Ascending aorta (tissue), 2 donors: ENCODE measurements around the gene SETD7. TPM values are rescaled to one million over a fixed set of nuclear protein-coding genes. Genes with fewer than 3 reads are reported as not detected.

Source experiments
- DNase-seq, 2 donors: peaks; one replicate each; pipeline ENCODE4 v3.0.0-alpha.2; 2019; ENCODE audit warnings: low spot score in 2 of 2
- H3K27ac ChIP-seq, 2 donors: fragments of 200-600 bp; sonication (generic); one replicate each; pipeline ENCODE4 v1.5.1; 2016 to 2017; ENCODE audit warnings: mild to moderate bottlenecking in 1 of 2
- H3K27me3 ChIP-seq: fragments of 200-600 bp; sonication (generic); one replicate; pipeline ENCODE4 v1.5.1; 2017
- H3K36me3 ChIP-seq, 2 donors: fragments of 200-600 bp; sonication (generic); one replicate each; pipeline ENCODE4 v1.5.1; 2016
- H3K4me1 ChIP-seq, 2 donors: fragments of 200-600 bp; sonication (generic); one replicate each; pipeline ENCODE4 v1.5.1; 2016 to 2017; ENCODE audit warnings: mild to moderate bottlenecking in 1 of 2
- H3K4me3 ChIP-seq, 2 donors: fragments of 200-600 bp; sonication (generic); one replicate each; pipeline ENCODE4 v1.5.1; 2016 to 2017; ENCODE audit warnings: mild to moderate bottlenecking in 1 of 2
- H3K9me3 ChIP-seq, 2 donors: fragments of 200-600 bp; sonication (generic); one replicate each; pipeline ENCODE4 v1.5.1; 2016
- CTCF ChIP-seq, 3 experiments: fragments of 200-600 bp in 2 of 3; fragments of 450-650 bp in 1 of 3; sonication (generic) in 2 of 3; IDR thresholded peaks; one replicate each; pipeline ENCODE4 v1.5.1; 2016 to 2019; ENCODE audit warnings: antibody characterized with exemption in 3 of 3, mild to moderate bottlenecking in 1 of 3, moderate library complexity in 1 of 3
- intact Hi-C: fragments of 100-400 bp; cut with DNase I; formaldehyde crosslinking; loops from one replicate; pipeline ENCODE4 v1.15.1; 2023
- total RNA-seq: library from RNA; depleted of rRNA; stranded (reverse); fragments of >200 nt; gene quantifications from one replicate; pipeline ENCODE4 v1.1.0, GENCODE V29; 2016

The SETD7 gene
- total RNA-seq, 1 donor from 2014 or later, result 33.2 TPM

GRCh38 chr4:139562839-139563238, 6.8 kb upstream of the SETD7 start:
- Histone ChIP-seq H3K27me3 (no peaks in the 10 kb centered on the region), H3K4me1 (no peaks in the 10 kb centered on the region), H3K4me3 (no peak overlapping the region), H3K27ac (no peak overlapping the region), H3K9me3 (no peaks in the 10 kb centered on the region), H3K36me3 (no peaks in the 10 kb centered on the region)
- intact Hi-C loops, result no loop called here
- no peak for TF ChIP-seq CTCF (IDR thresholded peaks at IDR 0.05)
- no peak for DNase-seq

- no peaks in the 10 kb centered on the region for H3K27me3 ChIP-seq
- H3K27ac ChIP-seq, result no peak overlapping the region
- no peak for TF ChIP-seq CTCF (IDR thresholded peaks at IDR 0.05)
- intact Hi-C loops, result no loop called here
- no peak for DNase-seq
- no peaks in the 10 kb centered on the region for H3K36me3 ChIP-seq
- H3K4me3 ChIP-seq, result no peak overlapping the region
- no peaks in the 10 kb centered on the region for H3K4me1 ChIP-seq
- no peaks in the 10 kb centered on the region for H3K9me3 ChIP-seq
Observed at GRCh38 chr4:139562067-139562684, 6.2 kb upstream of the SETD7 start.

- Histone ChIP-seq H3K36me3 (no peaks in the 10 kb centered on the region), H3K27me3 (no peaks in the 10 kb centered on the region), H3K9me3 (no peaks in the 10 kb centered on the region), H3K27ac (no peak overlapping the region), H3K4me1 (no peaks in the 10 kb centered on the region), H3K4me3 (no peak overlapping the region)
- intact Hi-C loops, result no loop called here
- no peak for TF ChIP-seq CTCF (IDR thresholded peaks at IDR 0.05)
- DNase-seq, result no peak
Observed at GRCh38 chr4:139560406-139561104, 4.5 kb upstream of the SETD7 start.

- TF ChIP-seq CTCF (IDR thresholded peaks at IDR 0.05), result no peak
- DNase-seq, result no peak
- H3K27me3 ChIP-seq, result no peaks in the 10 kb centered on the region
- H3K9me3 ChIP-seq, result no peaks in the 10 kb centered on the region
- H3K4me1 ChIP-seq, result no peaks in the 10 kb centered on the region
- H3K4me3 ChIP-seq, result no peak overlapping the region
- intact Hi-C loops, result loop anchor here (5.0 to 10.0 kb wide), 4 partner anchors 42 to 815 kb away; partner anchors contain the start of genes ELF2 and SCOC
- no peaks in the 10 kb centered on the region for H3K36me3 ChIP-seq
- no peak overlapping the region for H3K27ac ChIP-seq
Observed at GRCh38 chr4:139559687-139560086, 3.7 kb upstream of the SETD7 start.

- H3K4me1 ChIP-seq, result no peaks in the 10 kb centered on the region
- H3K27me3 ChIP-seq, result no peaks in the 10 kb centered on the region
- H3K9me3 ChIP-seq, result no peaks in the 10 kb centered on the region
- H3K27ac ChIP-seq, result no peak overlapping the region
- no peak for DNase-seq
- H3K4me3 ChIP-seq, result no peak overlapping the region
- intact Hi-C loops, result loop anchor here (5.0 to 10.0 kb wide), 4 partner anchors 42 to 816 kb away; partner anchors contain the start of genes ELF2 and SCOC
- TF ChIP-seq CTCF (IDR thresholded peaks at IDR 0.05), result no peak
- no peaks in the 10 kb centered on the region for H3K36me3 ChIP-seq
Observed at GRCh38 chr4:139559089-139559479, 3.1 kb upstream of the SETD7 start.
